HepG2 (cell line): ENCODE data around the gene PTPN2. TPM values are rescaled to one million over a fixed set of nuclear protein-coding genes. Genes with fewer than 3 reads are reported as not detected.

Experiments used
- ATAC-seq: fragments of 200-7000 bp; cut with Tn5 transposase; 3 replicates; pipeline ENCODE4 v1.9.1; 2020; ENCODE audit warnings: mild to moderate bottlenecking, moderate library complexity
- BruUV-seq: library from RNA; stranded (reverse); fragments of 400-500 nt; replicated peaks from 2 replicates; lab custom pipeline; 2021; lab: Mats Ljungman, UMichigan
- CTCF ChIA-PET: fragments of 300-600 bp; formaldehyde crosslinking; extraction: SDS; loops from one replicate; lab custom pipeline; 2021; ENCODE audit warnings: low total read pairs, inconsistent platforms, low intra/inter-chr PET ratio; lab: Yijun Ruan, JAX
- POLR2A ChIA-PET: fragments of 350-600 bp; sonication (Branson Sonifier 250); formaldehyde crosslinking; loops from one replicate; lab custom pipeline; 2020; ENCODE audit warnings: antibody characterized with exemption, inconsistent platforms; lab: Yijun Ruan, JAX
- DNase-seq: peaks from one replicate; pipeline ENCODE4 v3.0.0-alpha.2; 2015; ENCODE audit warnings: low spot score
- FAIRE-seq: peaks from 3 replicates; lab custom pipeline; 2011; peaks lifted over from hg19 to GRCh38; lab: Jason Lieb, UNC
- H2AFZ ChIP-seq: one replicate; pipeline ENCODE4 v1.6.1; 2011; ENCODE audit warnings: low read length, inconsistent platforms
- H3K27ac ChIP-seq: fragments of 300-600 bp; 3 replicates; pipeline ENCODE4 v1.8.0; 2011; ENCODE audit warnings: mixed run types, mild to moderate bottlenecking, mixed read lengths, low read length, inconsistent platforms; ENCODE audit not compliant: insufficient read depth; ENCODE audit errors: extremely low read length
- H3K27me3 ChIP-seq, 2 experiments: fragments of 200-600 bp in 1 of 2; 2 replicates in 1 of 2; 3 replicates in 1 of 2; pipeline versions ENCODE4 v1.6.0 to v1.8.0; 2011; ENCODE audit warnings: low read length in 2 of 2, mild to moderate bottlenecking in 2 of 2, moderate library complexity in 2 of 2, inconsistent platforms in 1 of 2; ENCODE audit not compliant: insufficient read depth in 2 of 2, control insufficient read depth in 1 of 2
- H3K36me3 ChIP-seq, 2 experiments: fragments of 200-600 bp in 1 of 2; replicated peaks in 1 of 2; 2 replicates in 1 of 2; 3 replicates in 1 of 2; pipeline versions ENCODE4 v1.5.1 to v1.8.0; 2011; ENCODE audit warnings: low read length in 2 of 2, inconsistent platforms in 1 of 2; ENCODE audit not compliant: insufficient read depth in 2 of 2, control insufficient read depth in 1 of 2
- H3K4me1 ChIP-seq: 2 replicates; pipeline ENCODE4 v1.5.1; 2012; ENCODE audit warnings: low read length, inconsistent platforms; ENCODE audit not compliant: insufficient read depth
- H3K4me2 ChIP-seq: 2 replicates; pipeline ENCODE4 v1.6.0; 2011; ENCODE audit warnings: low read depth, low read length, inconsistent platforms
- H3K4me3 ChIP-seq, 3 experiments: fragments of 200-600 bp in 1 of 3; sonication (generic), shearing (Covaris generic) in 1 of 3; replicated peaks in 1 of 3; 2 replicates each; pipeline ENCODE4 v1.5.1; 2011 to 2016; ENCODE audit warnings: low read length in 3 of 3, inconsistent platforms in 2 of 3, low read depth in 2 of 3, mild to moderate bottlenecking in 2 of 3, control low read depth in 1 of 3, mixed read lengths in 1 of 3; ENCODE audit not compliant: insufficient read depth in 1 of 3
- H3K79me2 ChIP-seq: one replicate; pipeline ENCODE4 v1.6.1; 2011; ENCODE audit warnings: low read length, inconsistent platforms; ENCODE audit not compliant: insufficient read depth
- H3K9ac ChIP-seq: 2 replicates; pipeline ENCODE4 v1.6.0; 2011; ENCODE audit warnings: mild to moderate bottlenecking, low read depth, low read length, inconsistent platforms; ENCODE audit not compliant: insufficient read depth
- H3K9me3 ChIP-seq: 2 replicates; pipeline ENCODE4 v1.5.1; 2012; ENCODE audit warnings: mild to moderate bottlenecking, low read length
- H4K20me1 ChIP-seq: 2 replicates; pipeline ENCODE4 v1.6.0; 2011; ENCODE audit warnings: inconsistent platforms, mild to moderate bottlenecking, low read length, moderate library complexity; ENCODE audit not compliant: insufficient read depth
- WGBS: methylation state at CpG from one replicate; pipeline ENCODE4 v1.1.6; 2017; ENCODE audit warnings: low lambda C conversion rate; 5-methylcytosine and 5-hydroxymethylcytosine counted together
- in situ Hi-C: cut with HindIII; loops from 2 replicates; pipeline ENCODE4 v1.10.0; 2017; ENCODE audit warnings: low pct_unique_long_range_greater_than_20kb; ENCODE audit not compliant: extremely low pct_ligation_motif_present
- intact Hi-C: fragments of 100-400 bp; cut with micrococcal nuclease; formaldehyde crosslinking; loops from one replicate; pipeline ENCODE4 v1.10.0; 2022; ENCODE audit not compliant: unreplicated experiment
- polyA plus RNA-seq, 8 experiments: library from polyadenylated mRNA; depleted of rRNA in 3 of 8; stranded (reverse) in 7 of 8; unstranded in 1 of 8; fragments of >200 nt; fragmentation: Illumina TruSeq in 4 of 8; extraction: Trizol in 4 of 8; gene quantifications; 2 replicates each; pipeline versions ENCODE4 v1.2.1 to v1.2.3, GENCODE V29; 2011 to 2016; ENCODE audit warnings: low read depth in 4 of 8, missing spikeins in 1 of 8, mixed read lengths in 1 of 8; ENCODE audit not compliant: insufficient read depth in 1 of 8
- total RNA-seq, 5 experiments: library from RNA; depleted of rRNA; stranded (reverse); fragments of >200 nt; fragmentation: Illumina TruSeq; extraction: Trizol; gene quantifications; 2 replicates each; pipeline ENCODE4 v1.2.3, GENCODE V29; 2016; ENCODE audit warnings: low read depth in 1 of 5
- TF ChIP-seq, protein P1 (sequence below): sonication (generic); formaldehyde crosslinking; IDR thresholded peaks from 2 replicates; pipeline ENCODE4 v1.4.0; 2020; ENCODE audit warnings: mild to moderate bottlenecking, missing genetic modification reagents, borderline replicate concordance

PTPN2 gene
- total and polyA plus RNA-seq, 2 of the 13 experiments (the other 11 are each of a cell fraction or from before 2014, with no cell fraction given) = 24.9 to 41.5 TPM

DNA sequence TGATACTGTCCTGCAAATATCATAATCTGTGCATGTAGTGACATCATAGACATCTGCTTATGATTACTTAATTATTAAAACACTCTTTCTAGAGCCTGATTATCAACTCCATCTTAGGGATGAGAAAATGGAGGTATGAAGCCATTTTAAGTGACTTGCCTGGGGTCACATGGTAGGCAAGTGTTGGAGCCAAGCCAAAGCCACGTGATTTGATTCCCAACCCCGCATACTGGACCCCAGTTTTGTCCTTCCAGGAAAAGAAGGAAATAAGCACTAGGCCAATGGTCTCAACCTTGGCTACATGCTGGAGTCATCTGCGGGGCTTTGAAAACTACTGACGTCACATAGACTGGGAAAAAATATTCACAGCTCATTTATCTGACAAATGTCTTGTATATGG lies 44.2 kb upstream of the PTPN2 start:
- CTCF ChIA-PET = no interaction called here
- WGBS = 62% methylated on average over 4 of the region's 4 CpGs
- in situ Hi-C loops = loop anchor here (25.0 kb wide), 1 partner anchor 541 kb away; the partner anchor contains the start of gene AFG3L2

More for the DNA sequence above, 44.2 kb upstream of the PTPN2 start:
- Histone ChIP-seq H3K4me1 (peaks cover 54% of the 10 kb centered on the region), H3K36me3 (no peaks in the 10 kb centered on the region), H3K9ac (no peak overlapping the region), H3K79me2 (no peaks in the 10 kb centered on the region), H3K4me2 (no peak overlapping the region), H2AFZ (no peak overlapping the region), H3K27me3 (no peaks in the 10 kb centered on the region), H4K20me1 (no peaks in the 10 kb centered on the region), H3K27ac (no peak overlapping the region), H3K4me3 (no peak overlapping the region), H3K9me3 (no peaks in the 10 kb centered on the region)
- intact Hi-C loops = no loop called here
- DNase-seq (no peak), ATAC-seq (no peak), FAIRE-seq (no peak)
- TF ChIP-seq, protein P1, sequence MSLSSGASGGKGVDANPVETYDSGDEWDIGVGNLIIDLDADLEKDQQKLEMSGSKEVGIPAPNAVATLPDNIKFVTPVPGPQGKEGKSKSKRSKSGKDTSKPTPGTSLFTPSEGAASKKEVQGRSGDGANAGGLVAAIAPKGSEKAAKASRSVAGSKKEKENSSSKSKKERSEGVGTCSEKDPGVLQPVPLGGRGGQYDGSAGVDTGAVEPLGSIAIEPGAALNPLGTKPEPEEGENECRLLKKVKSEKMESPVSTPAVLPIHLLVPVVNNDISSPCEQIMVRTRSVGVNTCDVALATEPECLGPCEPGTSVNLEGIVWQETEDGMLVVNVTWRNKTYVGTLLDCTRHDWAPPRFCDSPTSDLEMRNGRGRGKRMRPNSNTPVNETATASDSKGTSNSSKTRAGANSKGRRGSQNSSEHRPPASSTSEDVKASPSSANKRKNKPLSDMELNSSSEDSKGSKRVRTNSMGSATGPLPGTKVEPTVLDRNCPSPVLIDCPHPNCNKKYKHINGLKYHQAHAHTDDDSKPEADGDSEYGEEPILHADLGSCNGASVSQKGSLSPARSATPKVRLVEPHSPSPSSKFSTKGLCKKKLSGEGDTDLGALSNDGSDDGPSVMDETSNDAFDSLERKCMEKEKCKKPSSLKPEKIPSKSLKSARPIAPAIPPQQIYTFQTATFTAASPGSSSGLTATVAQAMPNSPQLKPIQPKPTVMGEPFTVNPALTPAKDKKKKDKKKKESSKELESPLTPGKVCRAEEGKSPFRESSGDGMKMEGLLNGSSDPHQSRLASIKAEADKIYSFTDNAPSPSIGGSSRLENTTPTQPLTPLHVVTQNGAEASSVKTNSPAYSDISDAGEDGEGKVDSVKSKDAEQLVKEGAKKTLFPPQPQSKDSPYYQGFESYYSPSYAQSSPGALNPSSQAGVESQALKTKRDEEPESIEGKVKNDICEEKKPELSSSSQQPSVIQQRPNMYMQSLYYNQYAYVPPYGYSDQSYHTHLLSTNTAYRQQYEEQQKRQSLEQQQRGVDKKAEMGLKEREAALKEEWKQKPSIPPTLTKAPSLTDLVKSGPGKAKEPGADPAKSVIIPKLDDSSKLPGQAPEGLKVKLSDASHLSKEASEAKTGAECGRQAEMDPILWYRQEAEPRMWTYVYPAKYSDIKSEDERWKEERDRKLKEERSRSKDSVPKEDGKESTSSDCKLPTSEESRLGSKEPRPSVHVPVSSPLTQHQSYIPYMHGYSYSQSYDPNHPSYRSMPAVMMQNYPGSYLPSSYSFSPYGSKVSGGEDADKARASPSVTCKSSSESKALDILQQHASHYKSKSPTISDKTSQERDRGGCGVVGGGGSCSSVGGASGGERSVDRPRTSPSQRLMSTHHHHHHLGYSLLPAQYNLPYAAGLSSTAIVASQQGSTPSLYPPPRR (CRISPR knock-in tag) = no peak
- no TSS peak for BruUV-seq
- POLR2A ChIA-PET = no interaction called here
